HL-60 (cell line): ENCODE data around the gene MVP.

Experiments used
- DNase-seq, 2 experiments: peaks; one replicate each; pipeline ENCODE4 v3.0.0-alpha.2; 2010 to 2020; ENCODE audit warnings: low read depth in 1 of 2, low spot score in 1 of 2
- H3K27ac ChIP-seq: fragments of 250-450 bp; sonication (Bioruptor Pico); replicated peaks from 2 replicates; pipeline ENCODE4 v1.5.1; 2020; ENCODE audit warnings: mild to moderate bottlenecking, moderate library complexity
- H3K27me3 ChIP-seq: fragments of 250-450 bp; sonication (Bioruptor Pico); 2 replicates; pipeline ENCODE4 v1.5.1; 2021; ENCODE audit warnings: mild to moderate bottlenecking, moderate library complexity; ENCODE audit not compliant: insufficient read depth, poor library complexity, severe bottlenecking
- H3K4me3 ChIP-seq: replicated peaks from 2 replicates; pipeline ENCODE4 v1.5.1; 2011; ENCODE audit warnings: mild to moderate bottlenecking, control low read depth, low read length; ENCODE audit not compliant: insufficient read depth
- CTCF ChIP-seq: IDR thresholded peaks from one replicate; pipeline ENCODE4 v1.5.1; 2011; ENCODE audit warnings: low read length, control low read depth, inconsistent platforms; ENCODE audit not compliant: insufficient read depth
- GABPA ChIP-seq: IDR thresholded peaks from 2 replicates; pipeline ENCODE4 v1.6.1; 2012; ENCODE audit warnings: low read depth
- POLR2AphosphoS5 ChIP-seq: IDR thresholded peaks from 2 replicates; pipeline ENCODE4 v1.6.1; 2012; ENCODE audit warnings: low read depth
- REST ChIP-seq: IDR thresholded peaks from 2 replicates; pipeline ENCODE4 v1.6.1; 2012; ENCODE audit warnings: low read depth; ENCODE audit not compliant: insufficient replicate concordance
- SPI1 ChIP-seq: IDR thresholded peaks from 2 replicates; pipeline ENCODE4 v1.6.1; 2012; ENCODE audit warnings: low read depth, mild to moderate bottlenecking, borderline replicate concordance

MVP gene

GRCh38 chr16:29877266-29877961, 57.2 kb downstream of the MVP start:
- peaks cover 18% of the 10 kb centered on the region for H3K27me3 ChIP-seq
- peak in 1 of 2 experiments; percentile 19 for DNase-seq
- no peak overlapping the region for H3K27ac ChIP-seq
- TF ChIP-seq POLR2AphosphoS5, result no peak
- no peak for TF ChIP-seq CTCF
- no peak for TF ChIP-seq SPI1
- no peak for TF ChIP-seq GABPA
- TF ChIP-seq REST, result no peak
- no peak overlapping the region for H3K4me3 ChIP-seq

- peaks cover 18% of the 10 kb centered on the region for H3K27me3 ChIP-seq
- no peak overlapping the region for H3K4me3 ChIP-seq
- DNase-seq, result no peak
- TF ChIP-seq REST, result no peak
- TF ChIP-seq CTCF, result no peak
- no peak overlapping the region for H3K27ac ChIP-seq
These were observed 57.9 kb downstream of the MVP start for GRCh38 chr16:29878172-29878571.

- Histone ChIP-seq H3K27ac (no peak overlapping the region), H3K4me3 (no peak overlapping the region), H3K27me3 (peaks cover 12% of the 10 kb centered on the region)
- no peak for DNase-seq
- TF ChIP-seq CTCF, result no peak
- no peak for TF ChIP-seq GABPA
- no peak for TF ChIP-seq POLR2AphosphoS5
- no peak for TF ChIP-seq REST
- TF ChIP-seq SPI1, result no peak
These were observed 60.8 kb downstream of the MVP start for GRCh38 chr16:29881050-29881449.
